Mucosa of gallbladder (tissue), 1 donor: ENCODE results near the gene PFDN4. TPM values are rescaled to one million over a fixed set of nuclear protein-coding genes. Genes with fewer than 3 reads are reported as not detected.

Experiments used
- DNase-seq: peaks from one replicate; pipeline ENCODE4 v3.0.0-alpha.2; 2020; ENCODE audit warnings: low spot score
- total RNA-seq: library from RNA; stranded (reverse); gene quantifications from one replicate; pipeline ENCODE4 v1.2.1, GENCODE V29; 2021
- donor health status: DM: no; HTN: no; CAD: no.

The PFDN4 gene
- total RNA-seq, 1 donor from 2014 or later = 22.2 TPM

- peak; percentile 62 for DNase-seq
These were observed 7.2 kb upstream of the PFDN4 start for GRCh38 chr20:54200487-54201267.

GRCh38 chr20:54201268-54201846, 6.5 kb upstream of the PFDN4 start:
- no peak for DNase-seq

- DNase-seq = no peak
These were observed 4.6 kb upstream of the PFDN4 start for GRCh38 chr20:54203281-54203680.

GRCh38 chr20:54204063-54204462, 3.8 kb upstream of the PFDN4 start:
- no peak for DNase-seq

GRCh38 chr20:54204481-54204880, 3.4 kb upstream of the PFDN4 start:
- DNase-seq = no peak

GRCh38 chr20:54205450-54205849, 2.4 kb upstream of the PFDN4 start:
- no peak for DNase-seq

DNA sequence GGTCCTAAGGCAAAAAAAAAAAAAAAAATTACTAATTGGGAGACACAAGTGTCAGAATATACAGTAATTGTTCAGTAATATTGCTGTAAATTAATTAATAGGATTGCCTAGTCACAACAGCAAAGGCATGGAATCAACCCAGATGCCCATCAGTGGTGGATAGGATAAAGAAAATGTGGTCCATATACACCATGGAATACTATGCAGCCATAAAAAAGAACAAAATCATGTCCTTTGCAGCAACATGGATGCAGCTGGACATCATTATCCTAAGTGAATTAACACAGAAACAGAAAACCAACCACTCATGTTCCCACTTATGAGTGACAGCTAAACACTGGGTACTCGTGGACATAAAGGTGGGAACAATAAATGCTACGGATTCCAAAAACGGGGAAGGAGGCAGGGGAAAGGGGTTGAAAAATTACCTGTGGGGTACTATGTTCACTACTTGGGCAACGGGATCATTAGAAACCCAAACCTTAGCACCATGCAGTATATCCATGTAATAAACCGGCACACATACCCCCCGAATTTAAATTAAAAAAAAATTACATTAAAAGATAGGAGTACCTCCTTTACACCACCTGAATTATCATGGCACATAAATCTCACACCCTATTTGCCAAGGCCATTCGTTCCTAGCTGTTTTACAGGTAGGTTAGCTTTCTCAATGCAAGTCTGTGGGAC, 689 bp upstream of the PFDN4 start:
- DNase-seq = no peak

- DNase-seq = no peak
These were observed 775 bp downstream of the PFDN4 start for GRCh38 chr20:54208548-54209176.

DNA sequence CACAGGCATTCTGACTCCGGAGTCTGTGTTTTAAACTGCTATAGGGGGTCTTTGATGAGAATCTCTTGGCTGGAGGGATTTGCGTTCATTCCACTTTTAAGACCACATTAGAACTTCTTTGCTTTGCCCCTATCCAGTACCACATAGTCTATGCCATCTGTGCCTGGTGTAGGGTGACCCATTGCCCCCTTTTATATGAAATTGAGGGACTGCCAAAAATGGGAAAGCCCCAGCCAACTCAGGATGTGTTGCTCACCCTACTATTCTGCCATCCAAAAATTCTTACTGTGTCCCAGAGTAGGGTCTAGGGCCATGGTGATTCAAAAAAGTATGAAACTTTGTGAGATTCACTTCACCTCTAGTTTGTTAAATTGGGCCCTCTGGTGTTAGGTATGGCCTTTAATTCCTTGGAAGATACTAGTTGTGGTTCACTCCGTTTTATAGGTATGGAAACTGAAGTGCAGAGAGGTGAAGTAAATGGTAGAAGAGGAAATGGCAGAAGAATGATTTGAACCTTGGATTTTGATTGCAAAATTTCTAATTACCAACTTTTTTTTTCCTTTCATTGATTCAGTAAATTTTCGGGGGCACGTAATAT, 1.4 kb downstream of the PFDN4 start:
- DNase-seq = no peak

- DNase-seq = no peak
These were observed 4.3 kb downstream of the PFDN4 start for GRCh38 chr20:54212226-54212625.

DNA sequence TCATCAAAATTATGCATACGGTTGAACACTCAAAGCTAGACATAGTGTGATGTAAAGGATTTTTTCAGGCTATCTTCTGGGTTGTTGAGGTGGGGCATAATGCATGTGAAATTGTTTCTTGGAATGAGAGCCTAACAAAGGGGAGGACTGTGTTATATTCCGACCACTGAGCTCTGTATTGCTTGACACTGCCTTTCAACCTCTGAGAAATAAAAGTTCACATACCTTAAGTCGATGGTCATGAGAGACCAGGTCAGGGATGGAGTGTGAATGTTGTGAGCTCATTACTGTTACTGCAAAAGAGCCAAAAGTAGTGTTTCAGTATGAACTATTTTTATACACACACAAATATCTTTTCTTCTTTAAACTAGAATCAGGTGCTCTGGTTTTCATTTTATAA, 5.0 kb downstream of the PFDN4 start:
- DNase-seq = no peak

GRCh38 chr20:54214566-54214965, 6.7 kb downstream of the PFDN4 start:
- no peak for DNase-seq

DNA sequence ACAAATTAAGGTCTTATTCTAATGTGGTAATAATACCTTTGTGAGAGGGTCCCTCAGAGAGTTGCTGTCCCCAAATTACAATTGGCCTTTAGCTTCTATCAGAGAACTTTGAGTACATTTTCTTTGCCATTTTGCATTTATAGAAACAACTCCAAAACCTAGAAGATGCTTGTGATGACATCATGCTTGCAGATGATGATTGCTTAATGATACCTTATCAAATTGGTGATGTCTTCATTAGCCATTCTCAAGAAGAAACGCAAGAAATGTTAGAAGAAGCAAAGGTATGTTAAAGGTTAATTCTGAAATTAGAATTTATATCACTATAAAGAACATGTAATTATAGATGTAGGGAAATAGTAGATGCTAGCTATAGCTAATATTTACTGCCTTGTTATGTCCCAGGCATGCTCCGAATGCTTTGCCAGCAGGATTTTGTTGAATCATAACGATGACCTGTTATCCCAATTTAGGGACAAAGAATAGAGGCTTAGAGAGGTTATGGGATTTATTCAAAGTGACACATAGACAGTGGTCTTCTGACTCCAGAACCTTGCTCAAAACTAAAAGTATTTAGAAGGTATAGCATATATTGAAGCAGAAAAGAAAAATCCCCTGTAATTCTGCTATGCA, 7.4 kb downstream of the PFDN4 start:
- DNase-seq = no peak

DNA sequence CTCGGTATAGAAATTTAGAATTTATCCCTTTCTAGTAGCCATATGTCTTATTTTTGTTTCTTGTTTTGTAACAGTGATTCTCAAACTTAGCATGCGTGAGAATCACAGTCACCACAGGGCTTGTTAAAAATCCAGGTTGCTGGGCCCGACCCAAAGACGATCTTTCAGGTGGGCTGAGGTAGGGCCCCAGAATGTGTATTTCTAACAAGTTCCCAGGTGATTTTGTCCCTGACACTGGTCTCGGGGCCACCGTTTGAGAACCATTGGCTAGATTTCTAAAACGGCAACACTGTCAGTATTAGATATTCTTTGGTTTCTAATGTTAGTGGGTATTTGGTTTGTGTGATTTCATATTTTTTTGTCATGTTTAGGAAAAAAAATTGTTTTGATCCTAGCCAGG, 9.9 kb downstream of the PFDN4 start:
- DNase-seq = no peak

GRCh38 chr20:54218470-54218869, 10.6 kb downstream of the PFDN4 start:
- no peak for DNase-seq

- no peak for DNase-seq
These were observed 12.0 kb downstream of the PFDN4 start for GRCh38 chr20:54219751-54220426.

DNA sequence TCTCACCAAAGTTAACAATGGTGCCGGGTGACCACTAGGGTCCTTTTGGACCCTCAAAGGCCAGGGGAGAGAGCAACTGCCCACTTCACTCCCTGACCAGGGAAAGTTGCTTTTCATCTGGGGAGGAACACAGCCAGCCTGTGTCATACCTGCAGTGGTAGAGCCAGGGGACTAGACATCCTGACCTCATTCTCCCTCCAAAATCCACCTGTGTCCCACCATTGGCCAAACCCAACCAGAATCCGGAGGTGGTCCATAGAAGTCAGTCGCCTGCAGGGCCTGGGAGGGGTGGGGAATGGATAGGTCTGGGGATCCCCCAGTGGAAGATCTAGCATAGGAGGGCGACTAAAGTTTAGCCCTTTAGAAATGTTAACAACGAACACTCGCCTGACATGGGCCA, 12.8 kb downstream of the PFDN4 start:
- DNase-seq = no peak

GRCh38 chr20:54221353-54221752, 13.5 kb downstream of the PFDN4 start:
- DNase-seq = no peak

DNA sequence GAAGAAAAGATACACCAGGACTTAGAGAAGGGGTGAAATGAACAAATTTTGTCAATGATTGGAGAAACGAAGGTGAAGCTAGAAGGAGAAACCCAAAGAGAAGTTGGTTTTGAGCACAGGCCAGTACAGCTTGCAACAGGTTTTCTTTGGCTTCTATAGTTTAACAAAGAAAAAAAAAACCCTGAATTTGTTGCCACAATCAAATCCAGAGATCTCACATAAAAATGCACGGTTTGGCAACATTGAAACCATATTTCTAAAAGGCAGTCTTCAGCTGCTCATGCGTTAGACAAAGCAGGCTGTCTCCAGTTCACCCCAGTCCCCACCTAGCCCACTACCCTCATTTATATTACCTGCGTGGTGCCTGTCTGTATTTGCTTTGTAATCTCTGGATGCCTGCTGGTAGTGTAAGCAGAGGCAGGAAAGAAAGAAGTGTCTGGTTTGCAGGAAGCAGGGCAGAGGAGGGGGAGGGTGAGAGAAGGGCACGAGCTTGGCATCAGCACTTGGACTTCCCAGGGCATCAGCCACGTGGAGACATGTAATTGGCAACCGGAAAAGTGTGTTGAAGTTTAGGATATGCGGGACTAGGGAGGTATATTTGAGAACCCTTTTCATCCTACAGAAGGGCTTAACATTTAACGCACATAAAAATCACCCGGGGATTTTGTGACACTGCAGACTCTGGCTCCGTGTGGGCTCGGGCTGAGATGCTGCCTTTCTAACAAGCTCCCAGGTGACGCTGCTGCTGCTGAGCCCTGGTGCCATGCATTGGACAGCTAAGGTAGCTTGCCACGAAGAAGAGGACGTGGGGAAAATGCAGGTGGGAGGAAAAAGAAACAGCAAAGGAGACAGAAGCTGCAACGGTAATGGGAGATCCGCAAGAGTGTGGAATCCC, 14.4 kb downstream of the PFDN4 start:
- DNase-seq = peak; percentile 22

GRCh38 chr20:54223285-54223684, 15.4 kb downstream of the PFDN4 start:
- DNase-seq = no peak
